Stromal cell of bone marrow (primary cell): ENCODE measurements around the gene FRMD1.

Source experiments
- DNase-seq: peaks from one replicate; pipeline ENCODE4 v3.0.0-alpha.2; 2012; ENCODE audit warnings: low read depth

FRMD1 gene

GRCh38 chr6:168043193-168043847 lies 35.7 kb downstream of the FRMD1 start:
- no peak for DNase-seq

- DNase-seq = no peak
Observed at GRCh38 chr6:168042426-168043192, 36.4 kb downstream of the FRMD1 start.

DNA sequence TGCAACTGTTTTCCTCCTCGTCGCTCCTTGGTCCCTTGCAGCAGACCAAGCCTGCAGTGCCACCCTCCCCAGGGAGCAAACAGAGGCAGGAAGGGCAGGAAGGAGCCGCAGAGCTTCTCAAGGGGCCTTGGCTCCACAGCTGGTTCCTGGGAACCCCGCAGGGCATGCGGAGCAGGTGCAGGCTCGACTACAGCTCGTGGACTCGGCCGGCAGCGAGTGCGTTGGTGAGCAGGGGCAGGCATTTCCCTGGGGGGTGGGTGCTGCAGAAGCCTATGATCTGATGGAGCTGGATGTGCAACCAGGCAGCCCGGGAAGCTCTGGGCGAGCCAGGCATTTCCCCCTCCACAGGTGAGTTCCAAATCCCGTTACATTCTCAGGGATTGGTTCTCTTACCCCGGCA lies 37.1 kb downstream of the FRMD1 start:
- DNase-seq = no peak

GRCh38 chr6:168040856-168041496 lies 38.0 kb downstream of the FRMD1 start:
- no peak for DNase-seq

DNA sequence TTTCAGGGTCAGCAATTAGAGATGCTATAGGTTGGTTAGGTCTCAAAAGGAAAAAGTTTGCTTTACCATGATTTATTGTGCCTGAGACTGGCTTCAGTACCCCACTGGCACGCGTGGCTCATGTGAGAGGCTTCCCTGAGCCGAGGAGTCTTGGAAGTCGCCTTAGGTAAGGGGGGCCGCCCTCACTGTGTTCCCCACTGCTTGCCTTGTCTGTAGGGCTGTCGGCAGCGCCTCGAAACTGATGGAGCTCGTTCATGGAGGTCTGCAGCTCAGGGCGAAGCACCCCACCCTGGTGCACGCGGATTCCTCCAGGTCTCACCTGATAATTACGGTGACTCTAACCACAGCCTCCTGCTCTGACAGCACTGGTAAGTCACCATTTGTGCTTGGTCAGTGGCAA lies 39.2 kb downstream of the FRMD1 start:
- DNase-seq = no peak

DNA sequence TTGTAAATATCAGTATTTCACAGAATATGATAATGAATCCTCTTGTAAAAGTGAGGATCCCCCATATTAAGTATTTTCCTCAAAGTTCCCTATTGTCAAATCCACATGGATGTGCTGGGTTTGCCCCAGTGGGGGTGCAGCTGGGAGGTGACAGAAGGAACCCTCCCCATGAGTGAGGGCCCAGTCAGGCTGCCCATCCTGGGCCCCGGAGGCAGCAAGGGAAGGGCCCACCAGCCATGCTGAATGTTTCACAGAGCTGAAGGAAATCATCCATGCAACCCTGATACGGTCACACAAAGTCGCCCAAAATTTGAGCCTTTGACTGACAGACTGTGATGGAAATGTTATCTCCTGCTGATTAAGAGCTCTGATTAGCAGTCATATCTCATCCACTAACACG lies 39.7 kb downstream of the FRMD1 start:
- no peak for DNase-seq

- DNase-seq = no peak
Observed at GRCh38 chr6:168038576-168039140, 40.4 kb downstream of the FRMD1 start.

- no peak for DNase-seq
Observed at GRCh38 chr6:168037856-168038255, 41.2 kb downstream of the FRMD1 start.

DNA sequence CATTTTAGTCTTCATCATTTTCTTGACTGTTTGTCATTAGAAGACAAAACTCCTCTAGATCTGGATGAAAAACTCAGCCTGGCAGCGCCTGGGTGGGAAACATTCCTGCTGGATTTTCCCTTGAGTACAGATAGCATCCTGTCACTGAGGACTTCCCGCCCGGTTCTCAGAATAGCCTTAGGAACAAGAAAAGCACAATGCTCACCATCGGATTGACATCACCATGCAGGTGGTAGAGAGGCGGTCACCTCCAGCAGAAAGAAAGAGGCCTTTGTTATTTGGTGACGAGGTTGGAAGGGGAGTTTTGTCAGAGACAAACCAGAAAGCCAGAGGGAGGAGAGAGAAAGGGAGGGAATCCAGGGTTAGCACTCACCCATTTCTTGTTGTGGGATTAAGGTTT lies 41.8 kb downstream of the FRMD1 start:
- DNase-seq = no peak

- DNase-seq = no peak
Observed at GRCh38 chr6:168035661-168036545, 43.1 kb downstream of the FRMD1 start.

DNA sequence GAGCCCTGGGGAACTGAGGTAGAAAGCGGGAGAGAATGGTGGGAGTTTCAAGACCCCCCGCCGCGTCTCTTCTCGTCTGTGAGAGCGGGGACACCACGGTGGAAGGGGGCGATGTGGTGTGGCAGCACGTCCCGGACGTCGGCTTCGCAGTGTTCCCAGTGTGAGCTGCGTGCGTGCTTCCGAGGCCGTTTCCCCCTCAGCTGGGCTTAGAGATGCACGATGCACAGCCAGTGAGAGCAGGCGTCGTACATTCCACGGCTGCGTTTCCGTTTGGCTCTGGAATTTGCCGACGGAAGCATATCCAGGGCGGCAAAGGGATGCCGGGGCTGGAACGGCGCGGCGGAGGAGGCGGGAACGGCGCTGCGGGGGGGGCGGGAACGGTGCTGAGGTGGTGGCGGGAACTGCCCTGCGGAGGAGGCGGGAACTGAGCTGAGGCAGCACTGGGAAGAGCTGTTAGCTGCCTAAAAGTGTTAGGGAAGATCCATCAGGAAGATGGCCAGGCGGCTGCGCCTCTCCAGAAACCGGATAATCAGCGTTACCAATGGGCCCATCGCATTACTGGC lies 43.8 kb downstream of the FRMD1 start:
- no peak for DNase-seq

DNA sequence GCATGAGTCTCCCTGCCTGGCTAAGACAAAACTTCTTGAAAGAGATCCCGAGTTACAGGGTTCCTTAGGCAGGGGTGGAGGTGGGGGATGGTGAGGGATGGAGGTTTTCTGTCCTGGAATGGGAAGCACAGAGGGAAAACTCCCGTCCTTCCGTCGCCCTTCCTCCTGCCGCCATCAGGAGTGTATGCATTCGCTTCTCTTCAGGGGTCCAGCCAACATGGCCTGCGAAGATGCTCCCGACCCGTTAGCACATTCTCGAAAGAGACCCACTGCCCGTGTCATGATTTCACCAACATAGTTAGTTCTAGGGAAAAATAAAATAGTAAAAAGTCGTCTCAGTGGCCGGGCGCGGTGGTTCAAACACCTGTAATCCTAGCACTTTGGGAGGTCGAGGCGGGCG lies 44.5 kb downstream of the FRMD1 start:
- no peak for DNase-seq

GRCh38 chr6:168033791-168034190 lies 45.2 kb downstream of the FRMD1 start:
- DNase-seq = no peak

DNA sequence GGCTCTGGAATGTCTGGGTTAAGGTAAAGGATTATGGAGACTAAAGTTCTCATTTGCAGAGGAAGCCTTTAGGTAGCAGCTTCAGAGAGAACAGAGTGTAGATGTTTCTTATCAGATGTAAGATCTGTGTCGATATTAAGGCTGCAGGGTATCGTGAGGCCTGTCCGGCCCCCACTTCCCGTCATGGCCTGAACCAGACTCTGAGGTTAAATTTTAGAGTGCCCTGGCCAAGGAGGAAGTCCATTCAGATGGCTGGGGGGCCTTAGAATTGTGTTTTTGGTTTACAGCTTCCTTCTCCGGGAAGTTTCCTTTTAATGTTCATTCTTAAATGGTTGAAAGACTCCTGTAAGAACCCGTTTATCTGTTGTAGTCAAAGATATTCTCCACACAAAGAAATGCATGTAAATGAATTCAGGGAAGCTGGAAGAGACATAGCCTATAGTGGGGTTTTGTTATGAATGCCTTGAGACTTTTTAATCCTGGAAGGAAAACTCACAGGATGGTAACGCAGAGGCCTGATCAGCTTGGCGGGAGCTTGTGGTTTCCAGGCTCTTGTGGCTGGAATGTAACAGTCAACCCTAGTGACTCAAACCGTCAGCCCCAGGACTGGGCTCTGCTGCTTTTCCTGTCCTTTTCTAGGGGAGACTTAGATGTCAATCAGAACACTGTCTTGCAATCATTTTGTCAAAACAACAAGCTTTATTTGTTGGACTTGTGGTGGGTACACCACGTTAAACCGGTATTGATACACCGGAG lies 46.8 kb downstream of the FRMD1 start:
- DNase-seq = peak; percentile 75

DNA sequence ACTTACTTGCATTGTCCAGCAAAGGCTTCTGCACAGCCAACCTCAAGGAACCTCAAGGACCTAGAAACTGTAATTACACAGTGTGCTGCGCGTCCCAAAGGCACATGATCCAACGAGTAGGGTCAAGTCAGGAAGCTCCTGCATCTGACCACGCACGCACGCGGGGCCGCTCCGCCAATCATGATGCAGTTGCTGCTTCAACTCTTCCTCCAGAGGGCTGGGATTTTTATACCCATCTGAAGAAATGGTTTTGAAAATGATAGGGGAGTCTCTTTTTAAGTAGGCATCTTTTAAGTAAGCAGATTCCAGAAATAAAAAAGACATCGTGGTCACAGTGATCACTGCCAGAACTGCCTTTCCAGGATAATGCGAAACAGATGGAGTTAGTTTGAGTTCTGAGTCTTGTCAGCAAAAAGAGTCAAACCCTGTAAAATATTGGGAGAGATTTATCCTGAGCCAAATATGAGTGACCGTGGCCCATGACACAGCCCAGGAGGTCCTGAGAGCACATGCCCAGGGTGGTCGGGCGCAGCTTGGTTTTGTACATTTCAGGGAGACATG lies 47.5 kb downstream of the FRMD1 start:
- DNase-seq = peak; percentile 70

GRCh38 chr6:168030908-168031307 lies 48.1 kb downstream of the FRMD1 start:
- no peak for DNase-seq

GRCh38 chr6:168030218-168030746 lies 48.7 kb downstream of the FRMD1 start:
- no peak for DNase-seq

DNA sequence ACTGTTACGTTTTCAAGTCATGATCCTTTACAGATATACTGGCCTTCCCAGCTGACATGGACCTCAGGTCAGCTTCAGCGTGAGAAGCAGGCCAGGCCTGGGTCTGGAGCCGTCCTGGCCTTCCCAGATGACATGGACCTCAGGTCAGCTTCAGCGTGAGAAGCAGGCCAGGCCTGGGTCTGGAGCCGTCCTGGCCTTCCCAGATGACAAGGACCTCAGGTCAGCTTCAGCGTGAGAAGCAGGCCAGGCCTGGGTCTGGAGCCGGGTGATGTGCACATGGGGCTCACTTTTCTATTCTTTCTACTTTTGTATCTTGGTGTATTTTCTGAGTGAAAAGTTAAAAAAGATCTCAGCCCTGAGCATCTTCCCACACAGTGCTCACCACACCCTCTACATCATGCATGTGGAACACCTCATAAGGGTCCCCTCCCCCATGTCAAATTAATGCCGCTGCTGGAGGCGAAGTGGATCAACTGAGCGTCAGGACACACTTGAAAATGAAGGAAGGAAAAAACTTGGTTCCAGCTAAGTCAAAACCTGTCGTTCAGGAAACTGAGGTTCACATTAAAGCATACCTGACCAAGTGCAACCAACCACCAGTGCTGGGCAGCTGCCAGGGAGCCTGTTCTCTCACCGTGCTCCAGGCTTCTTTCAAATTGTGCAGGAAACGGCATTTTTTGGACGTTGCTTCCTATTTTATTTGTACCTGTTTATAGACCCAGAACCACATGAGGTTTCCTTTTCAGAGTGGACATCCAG lies 49.4 kb downstream of the FRMD1 start:
- no peak for DNase-seq

DNA sequence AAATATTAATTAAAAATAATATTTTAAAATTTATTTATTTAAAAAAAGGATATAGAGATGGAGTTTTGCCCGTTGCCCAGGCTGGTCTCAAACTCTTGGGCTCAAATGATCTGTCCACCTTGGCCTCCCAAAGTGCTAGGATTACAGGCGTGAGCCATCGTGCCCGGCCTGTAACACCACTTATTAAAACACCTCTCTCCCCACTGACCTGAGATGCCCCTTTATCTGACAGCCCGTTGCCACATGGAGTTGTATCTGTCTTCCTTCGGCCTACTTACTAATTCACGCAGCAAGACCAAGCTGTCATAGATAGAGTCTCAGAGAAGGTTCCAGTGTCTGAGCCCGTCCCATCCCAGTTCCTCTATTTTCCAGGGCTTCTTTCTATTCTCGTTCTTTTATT lies 50.8 kb downstream of the FRMD1 start:
- no peak for DNase-seq

DNA sequence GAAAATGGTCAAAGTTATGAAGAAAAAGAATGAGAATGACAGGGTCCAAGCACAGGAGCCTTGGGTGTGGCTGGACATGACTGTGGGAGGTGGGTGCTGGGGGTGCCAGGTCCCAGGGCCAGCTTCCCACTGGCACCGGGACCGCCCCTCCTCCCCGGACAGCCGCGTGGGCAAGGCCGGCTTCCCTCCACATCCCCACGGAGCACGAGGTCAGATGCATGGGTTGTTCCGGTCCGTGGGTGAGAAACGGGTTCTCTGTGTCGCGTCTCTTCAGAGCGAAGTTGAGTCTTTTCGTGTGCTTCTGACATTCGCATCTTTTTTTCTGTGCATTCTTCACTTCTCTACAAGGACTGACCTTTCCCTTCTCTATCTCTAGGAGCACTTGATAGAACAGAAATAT lies 51.5 kb downstream of the FRMD1 start:
- DNase-seq = no peak
